Left ventricle myocardium superior (tissue), 1 donor: Measurements from ENCODE around the gene CSRP2. TPM values are rescaled to one million over a fixed set of nuclear protein-coding genes. Genes with fewer than 3 reads are reported as not detected.

ENCODE experiments used
- ATAC-seq: fragments of 200-7000 bp; cut with Tn5 transposase; one replicate; pipeline ENCODE4 v1.9.1; 2020; ENCODE audit warnings: mild to moderate bottlenecking, moderate library complexity
- DNase-seq: peaks from one replicate; pipeline ENCODE4 v3.0.0-alpha.2; 2020
- intact Hi-C: fragments of 100-400 bp; cut with micrococcal nuclease; formaldehyde crosslinking; loops from one replicate; pipeline ENCODE4 v1.11.0; 2022
- total RNA-seq: library from RNA; stranded (reverse); fragmentation: NEBNext Ultra II Directional; extraction: Animal tissue kit (Norgen Biotek cat#: 25700); gene quantifications from one replicate; pipeline ENCODE4 v1.2.1, GENCODE V29; 2021
- donor health status: DM: no; HTN: yes; CAD: no; lungs with severe emphysema.

The CSRP2 gene
- total RNA-seq, 1 donor from 2014 or later: 54.1 TPM

GRCh38 chr12:76871082-76871481, 7.7 kb downstream of the CSRP2 start:
- ATAC-seq: no peak

GRCh38 chr12:76866726-76867125, 12.1 kb downstream of the CSRP2 start:
- no peak for ATAC-seq
- DNase-seq: no peak
- intact Hi-C loops: no loop called here

More at GRCh38 chr12:76871082-76871481, 7.7 kb downstream of the CSRP2 start:
- no peak for DNase-seq
- intact Hi-C loops: no loop called here

GRCh38 chr12:76866151-76866567, 12.7 kb downstream of the CSRP2 start:
- intact Hi-C loops: no loop called here
- DNase-seq: no peak
- no peak for ATAC-seq

GRCh38 chr12:76864791-76865400, 13.9 kb downstream of the CSRP2 start:
- intact Hi-C loops: no loop called here
- ATAC-seq: no peak
- no peak for DNase-seq

- intact Hi-C loops: no loop called here
- DNase-seq: no peak
- ATAC-seq: no peak
Measured at GRCh38 chr12:76863837-76864236, 15.0 kb downstream of the CSRP2 start.

GRCh38 chr12:76863005-76863670, 15.7 kb downstream of the CSRP2 start:
- DNase-seq (no peak), ATAC-seq (no peak)
- intact Hi-C loops: no loop called here

- ATAC-seq (no peak), DNase-seq (no peak)
- intact Hi-C loops: no loop called here
Measured at GRCh38 chr12:76860256-76860655, 18.6 kb downstream of the CSRP2 start.

GRCh38 chr12:76859611-76860010, 19.2 kb downstream of the CSRP2 start:
- no peak for ATAC-seq
- no peak for DNase-seq
- intact Hi-C loops: no loop called here

GRCh38 chr12:76856018-76856644, 22.7 kb downstream of the CSRP2 start:
- ATAC-seq: peak; percentile 81

GRCh38 chr12:76855271-76855670, 23.5 kb downstream of the CSRP2 start:
- DNase-seq: no peak
- ATAC-seq: no peak
- intact Hi-C loops: no loop called here

More at GRCh38 chr12:76856018-76856644, 22.7 kb downstream of the CSRP2 start:
- no peak for DNase-seq
- intact Hi-C loops: no loop called here

GRCh38 chr12:76852106-76852505, 26.7 kb downstream of the CSRP2 start:
- intact Hi-C loops: no loop called here
- no peak for DNase-seq
- ATAC-seq: no peak

- DNase-seq (no peak), ATAC-seq (no peak)
- intact Hi-C loops: no loop called here
Measured at GRCh38 chr12:76848132-76848531, 30.7 kb downstream of the CSRP2 start.

GRCh38 chr12:76847260-76847659, 31.6 kb downstream of the CSRP2 start:
- ATAC-seq: no peak
- intact Hi-C loops: no loop called here
- no peak for DNase-seq

GRCh38 chr12:76836633-76837032, 42.2 kb downstream of the CSRP2 start:
- intact Hi-C loops: no loop called here
- ATAC-seq: no peak
- no peak for DNase-seq

- intact Hi-C loops: no loop called here
- DNase-seq: no peak
- ATAC-seq: no peak
Measured at GRCh38 chr12:76830436-76830835, 48.4 kb downstream of the CSRP2 start.

- DNase-seq (peak; percentile 26), ATAC-seq (peak; percentile 59)
- intact Hi-C loops: no loop called here
Measured at GRCh38 chr12:76820888-76821482, 57.8 kb downstream of the CSRP2 start.

- ATAC-seq (no peak), DNase-seq (no peak)
- intact Hi-C loops: no loop called here
Measured at GRCh38 chr12:76813972-76814371, 64.8 kb downstream of the CSRP2 start.

- ATAC-seq: no peak
- intact Hi-C loops: no loop called here
Measured at GRCh38 chr12:76813265-76813664, 65.6 kb downstream of the CSRP2 start.

GRCh38 chr12:76811976-76812375, 66.8 kb downstream of the CSRP2 start:
- intact Hi-C loops: no loop called here
- no peak for DNase-seq
- ATAC-seq: no peak

More at GRCh38 chr12:76813265-76813664, 65.6 kb downstream of the CSRP2 start:
- no peak for DNase-seq
